Progenitor cell of endocrine pancreas (in vitro differentiated cells): Measurements from ENCODE around the gene NOS1AP. TPM values are rescaled to one million over a fixed set of nuclear protein-coding genes. Genes with fewer than 3 reads are reported as not detected.

Experiments used
- DNase-seq: peaks from one replicate; pipeline ENCODE4 v3.0.0; 2021; ENCODE audit warnings: low spot score; ENCODE audit not compliant: unreplicated experiment
- H3K27ac Mint-ChIP-seq: 2 replicates; pipeline ENCODE4 v1.8.0; 2021; ENCODE audit warnings: mild to moderate bottlenecking, moderate library complexity, mixed read lengths
- H3K27me3 Mint-ChIP-seq: 2 replicates; pipeline ENCODE4 v1.8.0; 2021; ENCODE audit warnings: mixed read lengths
- H3K36me3 Mint-ChIP-seq: 2 replicates; pipeline ENCODE4 v1.8.0; 2022; ENCODE audit warnings: mixed read lengths; ENCODE audit not compliant: insufficient read depth
- H3K4me1 Mint-ChIP-seq: 2 replicates; pipeline ENCODE4 v1.8.0; 2021; ENCODE audit warnings: low read depth, mixed read lengths
- H3K4me3 Mint-ChIP-seq: 2 replicates; pipeline ENCODE4 v1.8.0; 2021; ENCODE audit warnings: low read depth, mild to moderate bottlenecking, moderate library complexity, mixed read lengths
- H3K9me3 Mint-ChIP-seq: 2 replicates; pipeline ENCODE4 v1.8.0; 2021; ENCODE audit warnings: low read depth, mixed read lengths
- total RNA-seq: library from RNA; stranded (reverse); gene quantifications from 2 replicates; pipeline ENCODE4 v1.2.1, GENCODE V29; 2021
- TF ChIP-seq, protein P1 (sequence below): fragments of 200-600 bp; sonication (generic); IDR thresholded peaks from one replicate; pipeline ENCODE4 v1.5.0; 2021; ENCODE audit warnings: antibody characterized with exemption, mild to moderate bottlenecking; ENCODE audit not compliant: unreplicated experiment

Gene NOS1AP
- total RNA-seq, 1 donor from 2014 or later: 5.6 TPM

DNA sequence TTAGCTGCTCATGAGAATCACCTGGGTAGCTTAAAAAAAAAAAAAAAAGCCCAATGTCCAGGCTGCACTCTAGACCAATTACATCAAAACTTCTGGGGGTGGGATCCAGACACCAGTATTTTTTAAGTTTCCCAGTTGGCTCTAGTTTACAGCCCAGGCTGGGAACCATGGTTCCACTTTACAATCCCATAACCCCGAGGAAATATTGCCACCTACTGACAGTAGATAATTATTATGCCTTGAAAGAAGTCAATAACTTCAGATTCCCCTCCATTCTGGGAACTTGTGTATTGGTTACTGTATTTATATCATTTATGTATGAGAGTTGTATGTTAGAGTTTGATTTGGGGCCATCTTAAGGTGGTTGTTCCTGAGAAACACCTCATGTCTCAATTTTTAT, 207.0 kb downstream of the NOS1AP start:
- H3K27ac Mint-ChIP-seq: no peak overlapping the region
- H3K27me3 Mint-ChIP-seq: no peaks in the 10 kb centered on the region
- H3K9me3 Mint-ChIP-seq: no peaks in the 10 kb centered on the region

DNA sequence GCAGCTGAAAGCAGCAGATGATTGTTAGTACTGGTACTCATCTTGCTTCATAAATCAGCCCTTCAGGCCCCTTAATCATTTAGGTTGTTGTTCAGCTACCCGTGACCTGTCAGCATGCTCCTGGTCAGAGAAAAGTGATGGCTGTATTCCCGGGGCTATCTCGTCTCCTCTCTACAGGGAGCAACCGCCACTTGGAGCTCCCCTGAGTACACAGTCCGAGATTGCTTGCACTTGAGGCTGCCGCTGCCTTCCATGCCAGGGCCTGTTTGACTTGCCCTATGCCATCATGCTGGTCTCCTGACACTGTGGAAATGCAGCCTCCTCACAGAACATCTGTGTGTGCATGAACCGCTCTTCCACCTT, 209.6 kb downstream of the NOS1AP start:
- no peak overlapping the region for H3K4me3 Mint-ChIP-seq
- TF ChIP-seq, protein P1, sequence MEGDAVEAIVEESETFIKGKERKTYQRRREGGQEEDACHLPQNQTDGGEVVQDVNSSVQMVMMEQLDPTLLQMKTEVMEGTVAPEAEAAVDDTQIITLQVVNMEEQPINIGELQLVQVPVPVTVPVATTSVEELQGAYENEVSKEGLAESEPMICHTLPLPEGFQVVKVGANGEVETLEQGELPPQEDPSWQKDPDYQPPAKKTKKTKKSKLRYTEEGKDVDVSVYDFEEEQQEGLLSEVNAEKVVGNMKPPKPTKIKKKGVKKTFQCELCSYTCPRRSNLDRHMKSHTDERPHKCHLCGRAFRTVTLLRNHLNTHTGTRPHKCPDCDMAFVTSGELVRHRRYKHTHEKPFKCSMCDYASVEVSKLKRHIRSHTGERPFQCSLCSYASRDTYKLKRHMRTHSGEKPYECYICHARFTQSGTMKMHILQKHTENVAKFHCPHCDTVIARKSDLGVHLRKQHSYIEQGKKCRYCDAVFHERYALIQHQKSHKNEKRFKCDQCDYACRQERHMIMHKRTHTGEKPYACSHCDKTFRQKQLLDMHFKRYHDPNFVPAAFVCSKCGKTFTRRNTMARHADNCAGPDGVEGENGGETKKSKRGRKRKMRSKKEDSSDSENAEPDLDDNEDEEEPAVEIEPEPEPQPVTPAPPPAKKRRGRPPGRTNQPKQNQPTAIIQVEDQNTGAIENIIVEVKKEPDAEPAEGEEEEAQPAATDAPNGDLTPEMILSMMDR: no peak
- H3K27ac Mint-ChIP-seq: no peak overlapping the region
- no peaks in the 10 kb centered on the region for H3K4me1 Mint-ChIP-seq
- H3K27me3 Mint-ChIP-seq: no peaks in the 10 kb centered on the region
- no peaks in the 10 kb centered on the region for H3K36me3 Mint-ChIP-seq
- no peak for DNase-seq
- no peaks in the 10 kb centered on the region for H3K9me3 Mint-ChIP-seq

More for the DNA sequence above, 207.0 kb downstream of the NOS1AP start:
- H3K36me3 Mint-ChIP-seq: no peaks in the 10 kb centered on the region
- no peak overlapping the region for H3K4me3 Mint-ChIP-seq
- TF ChIP-seq, protein P1: peak; percentile 36
- no peaks in the 10 kb centered on the region for H3K4me1 Mint-ChIP-seq
- no peak for DNase-seq

DNA sequence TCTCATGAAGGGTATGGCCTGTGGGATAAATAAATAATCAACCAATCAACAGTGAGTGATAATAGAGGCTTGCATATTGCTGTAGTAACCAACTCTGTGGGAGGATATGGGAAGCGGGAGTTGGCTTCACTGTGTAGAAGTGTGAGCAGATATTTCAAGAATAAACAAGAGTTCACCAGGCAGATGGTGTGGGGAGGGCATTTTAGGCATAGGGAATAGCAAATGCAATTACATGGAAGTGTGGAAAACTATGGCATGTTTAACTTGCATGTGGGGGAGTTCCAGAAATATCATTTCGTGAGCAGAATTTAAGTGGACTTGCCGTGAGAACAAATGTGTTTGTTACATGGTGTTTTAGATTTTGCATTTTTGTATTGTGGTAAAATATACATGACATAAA, 211.9 kb downstream of the NOS1AP start:
- DNase-seq: no peak
- no peaks in the 10 kb centered on the region for H3K36me3 Mint-ChIP-seq
- H3K27ac Mint-ChIP-seq: no peak overlapping the region
- H3K4me3 Mint-ChIP-seq: no peak overlapping the region
- TF ChIP-seq, protein P1: no peak
- H3K4me1 Mint-ChIP-seq: peaks cover 8% of the 10 kb centered on the region
- no peaks in the 10 kb centered on the region for H3K9me3 Mint-ChIP-seq
- no peaks in the 10 kb centered on the region for H3K27me3 Mint-ChIP-seq

DNA sequence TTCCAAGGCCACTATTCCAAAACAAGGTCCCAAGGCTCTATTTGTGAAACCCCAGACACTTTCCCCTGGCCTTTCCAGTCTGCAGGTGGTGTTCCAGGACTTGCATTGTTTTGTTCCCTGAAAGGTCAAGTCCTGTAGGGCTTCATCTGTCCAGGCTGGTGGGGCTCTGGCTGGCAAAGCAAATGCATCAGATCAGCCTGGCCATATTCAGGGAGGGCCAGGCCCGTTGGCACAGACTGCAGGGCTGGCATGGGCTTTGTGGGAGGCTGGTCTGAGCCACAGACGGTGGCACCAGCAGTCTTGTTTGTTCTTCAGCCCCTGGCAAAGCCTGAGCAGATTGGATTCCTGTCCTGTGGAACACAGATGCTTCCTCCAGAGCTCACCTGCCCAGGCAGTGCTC, 214.2 kb downstream of the NOS1AP start:
- Mint-ChIP-seq H3K27me3 (no peaks in the 10 kb centered on the region), H3K9me3 (no peaks in the 10 kb centered on the region), H3K4me3 (no peak overlapping the region), H3K4me1 (peaks cover 8% of the 10 kb centered on the region), H3K36me3 (no peaks in the 10 kb centered on the region), H3K27ac (no peak overlapping the region)
- DNase-seq: no peak
- TF ChIP-seq, protein P1: no peak

GRCh38 chr1:162284206-162284955, 214.9 kb downstream of the NOS1AP start:
- H3K27me3 Mint-ChIP-seq: no peaks in the 10 kb centered on the region
- TF ChIP-seq, protein P1: no peak
- no peak overlapping the region for H3K4me3 Mint-ChIP-seq
- no peaks in the 10 kb centered on the region for H3K9me3 Mint-ChIP-seq
- DNase-seq: no peak
- no peaks in the 10 kb centered on the region for H3K36me3 Mint-ChIP-seq
- peaks cover 8% of the 10 kb centered on the region for H3K4me1 Mint-ChIP-seq
- no peak overlapping the region for H3K27ac Mint-ChIP-seq
